Activated naive CD4-positive, alpha-beta T cell treated with anti-CD3 and anti-CD28 coated beads, Interleukin-2, amount 50 U/mL, for 24 hours (primary cell): ENCODE results near the gene NR4A2.

Experiments used
- H3K27ac Mint-ChIP-seq: one replicate; pipeline ENCODE4 v1.8.0; 2021; ENCODE audit warnings: mild to moderate bottlenecking, mixed read lengths
- H3K27me3 Mint-ChIP-seq: one replicate; pipeline ENCODE4 v1.8.0; 2021; ENCODE audit warnings: mixed read lengths
- H3K36me3 Mint-ChIP-seq: one replicate; pipeline ENCODE4 v1.8.0; 2021; ENCODE audit warnings: mixed read lengths
- H3K4me1 Mint-ChIP-seq: one replicate; pipeline ENCODE4 v1.8.0; 2021; ENCODE audit warnings: mixed read lengths
- H3K4me3 Mint-ChIP-seq: one replicate; pipeline ENCODE4 v1.8.0; 2021; ENCODE audit warnings: mild to moderate bottlenecking, mixed read lengths
- H3K9me3 Mint-ChIP-seq: one replicate; pipeline ENCODE4 v1.8.0; 2021; ENCODE audit warnings: mixed read lengths

Gene NR4A2

DNA sequence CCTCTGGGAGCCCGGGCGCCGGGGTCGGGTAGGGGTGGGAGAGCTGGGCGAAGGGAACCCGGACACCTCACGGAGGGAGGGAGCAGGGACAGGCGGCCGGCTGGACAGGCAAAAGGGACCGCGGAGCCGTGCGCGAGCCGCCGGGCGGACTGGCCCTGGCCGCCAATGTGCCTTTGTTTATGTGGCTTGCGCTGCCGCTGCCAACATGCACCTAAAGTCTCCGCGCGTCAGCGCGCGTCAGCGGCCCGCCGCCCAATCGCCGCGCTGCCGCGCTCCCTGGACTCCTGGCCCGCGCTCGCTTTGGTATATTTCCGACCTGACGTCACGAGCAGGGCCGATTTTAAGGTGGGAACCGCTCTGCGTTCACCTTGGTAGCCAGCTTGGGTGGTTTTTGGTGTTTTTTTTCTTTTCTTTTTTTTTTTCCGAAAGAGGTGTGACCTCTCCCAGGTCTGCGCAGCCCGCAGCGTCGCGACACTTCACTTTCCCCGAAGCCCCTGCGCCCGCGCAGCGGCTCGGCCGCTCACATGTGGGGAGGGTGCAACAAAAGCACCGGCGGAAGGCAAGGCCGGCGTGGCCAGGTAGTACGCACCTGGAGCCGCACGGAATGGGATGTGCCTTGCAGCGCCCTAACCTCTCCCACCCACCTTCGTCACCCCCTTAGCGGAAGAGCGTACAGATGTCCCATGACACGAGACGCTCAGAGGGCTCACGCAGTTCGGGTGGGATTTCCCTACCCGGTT lies at the start of gene NR4A2:
NR4A2 (minus strand) TSS at position 188 of the 740 bp plus-strand sequence. CDS start 2,535 bp downstream, outside the sequence.
- H3K4me3 Mint-ChIP-seq: peak within 1 kb of the TSS; percentile 91
- peaks cover 2% of the 10 kb centered on the region for H3K27me3 Mint-ChIP-seq
- no peaks in the 10 kb centered on the region for H3K9me3 Mint-ChIP-seq
- peak within 1 kb of the TSS; percentile 98 for H3K27ac Mint-ChIP-seq
- H3K36me3 Mint-ChIP-seq: peaks cover 20% of the 10 kb centered on the region
- H3K4me1 Mint-ChIP-seq: peaks cover 46% of the 10 kb centered on the region

DNA sequence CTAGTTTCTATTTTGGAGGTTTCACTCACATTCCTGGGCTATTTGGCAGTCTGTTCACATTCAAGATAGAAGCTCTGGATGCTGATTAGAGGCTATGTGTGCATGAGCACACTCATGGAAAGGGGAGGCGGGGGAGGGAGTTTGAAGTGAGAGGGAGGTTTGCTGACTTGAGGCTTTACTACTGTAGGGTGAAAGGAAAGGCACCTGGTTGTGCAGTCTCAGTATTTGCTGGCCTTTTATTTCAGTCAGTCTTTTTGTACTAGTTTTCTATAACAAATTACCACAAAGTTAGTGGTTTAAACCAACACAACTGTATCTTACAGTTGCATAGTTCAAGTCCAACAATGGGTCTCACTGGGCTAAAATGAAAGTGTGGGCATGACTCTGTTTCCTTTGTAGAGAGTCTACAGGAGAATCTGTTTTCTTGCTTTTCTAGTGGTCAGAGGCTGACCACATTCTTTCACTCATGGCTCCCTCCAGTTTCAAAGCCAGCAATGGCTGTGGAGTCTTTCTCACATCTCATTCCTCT lies 47.7 kb upstream of the NR4A2 start:
- Mint-ChIP-seq H3K27ac (no peak overlapping the region), H3K27me3 (no peaks in the 10 kb centered on the region), H3K36me3 (no peaks in the 10 kb centered on the region), H3K4me3 (no peak overlapping the region), H3K9me3 (no peaks in the 10 kb centered on the region), H3K4me1 (peaks cover 26% of the 10 kb centered on the region)

DNA sequence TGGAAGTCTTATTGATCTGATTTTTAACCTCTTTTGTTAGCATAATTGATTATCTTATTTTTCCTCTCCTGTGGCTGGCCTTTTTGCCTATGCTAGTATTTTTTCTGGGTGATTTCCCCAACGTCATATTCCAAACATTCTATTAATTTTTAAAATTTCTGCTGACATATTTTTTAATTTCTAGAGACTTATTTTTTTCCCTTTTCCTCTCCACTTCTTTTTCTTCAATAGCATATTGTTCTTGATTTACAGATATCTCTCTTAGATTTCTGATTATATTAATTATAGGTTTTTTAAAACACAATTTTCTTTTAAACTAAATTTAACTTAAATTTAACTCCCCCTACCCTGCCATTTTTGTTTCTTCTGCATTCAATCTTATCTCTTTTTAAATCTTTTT lies 47.2 kb upstream of the NR4A2 start:
- no peak overlapping the region for H3K4me3 Mint-ChIP-seq

GRCh38 chr2:156379071-156379470 lies 46.5 kb upstream of the NR4A2 start:
- no peaks in the 10 kb centered on the region for H3K9me3 Mint-ChIP-seq
- H3K27me3 Mint-ChIP-seq: no peaks in the 10 kb centered on the region
- H3K27ac Mint-ChIP-seq: no peak overlapping the region
- H3K4me3 Mint-ChIP-seq: no peak overlapping the region
- peaks cover 19% of the 10 kb centered on the region for H3K4me1 Mint-ChIP-seq
- peaks cover under 1% of the 10 kb centered on the region for H3K36me3 Mint-ChIP-seq

More for the DNA sequence above, 47.2 kb upstream of the NR4A2 start:
- Mint-ChIP-seq H3K4me1 (peaks cover 21% of the 10 kb centered on the region), H3K27ac (no peak overlapping the region), H3K27me3 (no peaks in the 10 kb centered on the region), H3K9me3 (no peaks in the 10 kb centered on the region), H3K36me3 (no peaks in the 10 kb centered on the region)

DNA sequence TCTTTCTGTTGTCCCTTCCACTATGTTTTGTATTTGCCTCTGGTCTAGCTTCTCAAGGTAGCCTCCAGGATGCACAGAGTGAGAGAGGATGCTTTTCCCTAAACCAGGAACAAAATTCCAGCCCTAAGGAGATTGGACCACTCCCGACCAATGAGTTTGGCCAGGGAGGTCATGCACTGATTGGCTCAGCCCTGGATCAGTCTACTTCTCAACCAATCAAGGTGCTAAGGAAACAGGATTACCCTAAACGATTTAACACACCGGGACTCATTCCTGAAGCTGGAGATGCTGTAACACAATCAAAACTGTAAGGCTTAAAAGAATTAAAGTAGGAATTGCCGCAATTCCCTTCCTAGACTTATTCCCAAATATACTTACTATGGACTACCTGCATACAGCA lies 34.2 kb upstream of the NR4A2 start:
- Mint-ChIP-seq H3K36me3 (peaks cover 2% of the 10 kb centered on the region), H3K27ac (no peak overlapping the region), H3K9me3 (no peaks in the 10 kb centered on the region), H3K4me3 (no peak overlapping the region), H3K4me1 (no peaks in the 10 kb centered on the region), H3K27me3 (no peaks in the 10 kb centered on the region)

- Mint-ChIP-seq H3K9me3 (no peaks in the 10 kb centered on the region), H3K27me3 (no peaks in the 10 kb centered on the region), H3K27ac (no peak overlapping the region), H3K4me1 (no peaks in the 10 kb centered on the region), H3K4me3 (no peak overlapping the region), H3K36me3 (peaks cover 2% of the 10 kb centered on the region)
Observed at GRCh38 chr2:156363141-156363540, 30.6 kb upstream of the NR4A2 start.

GRCh38 chr2:156356014-156356754 lies 23.7 kb upstream of the NR4A2 start:
- H3K36me3 Mint-ChIP-seq: no peaks in the 10 kb centered on the region
- no peak overlapping the region for H3K27ac Mint-ChIP-seq
- no peak overlapping the region for H3K4me3 Mint-ChIP-seq
- no peaks in the 10 kb centered on the region for H3K4me1 Mint-ChIP-seq
- H3K9me3 Mint-ChIP-seq: no peaks in the 10 kb centered on the region
- H3K27me3 Mint-ChIP-seq: no peaks in the 10 kb centered on the region

GRCh38 chr2:156352911-156353310 lies 20.4 kb upstream of the NR4A2 start:
- H3K4me3 Mint-ChIP-seq: no peak overlapping the region

GRCh38 chr2:156350374-156351142 lies 18.0 kb upstream of the NR4A2 start:
- Mint-ChIP-seq H3K4me1 (peaks cover 12% of the 10 kb centered on the region), H3K27me3 (no peaks in the 10 kb centered on the region), H3K27ac (no peak overlapping the region), H3K4me3 (no peak overlapping the region), H3K36me3 (no peaks in the 10 kb centered on the region), H3K9me3 (no peaks in the 10 kb centered on the region)

More at GRCh38 chr2:156352911-156353310, 20.4 kb upstream of the NR4A2 start:
- no peaks in the 10 kb centered on the region for H3K27me3 Mint-ChIP-seq
- no peaks in the 10 kb centered on the region for H3K36me3 Mint-ChIP-seq
- no peaks in the 10 kb centered on the region for H3K4me1 Mint-ChIP-seq
- H3K27ac Mint-ChIP-seq: no peak overlapping the region
- H3K9me3 Mint-ChIP-seq: no peaks in the 10 kb centered on the region

- Mint-ChIP-seq H3K36me3 (no peaks in the 10 kb centered on the region), H3K9me3 (no peaks in the 10 kb centered on the region), H3K27me3 (no peaks in the 10 kb centered on the region), H3K27ac (no peak overlapping the region), H3K4me3 (no peak overlapping the region), H3K4me1 (peaks cover 18% of the 10 kb centered on the region)
Observed at GRCh38 chr2:156349605-156350004, 17.1 kb upstream of the NR4A2 start.

DNA sequence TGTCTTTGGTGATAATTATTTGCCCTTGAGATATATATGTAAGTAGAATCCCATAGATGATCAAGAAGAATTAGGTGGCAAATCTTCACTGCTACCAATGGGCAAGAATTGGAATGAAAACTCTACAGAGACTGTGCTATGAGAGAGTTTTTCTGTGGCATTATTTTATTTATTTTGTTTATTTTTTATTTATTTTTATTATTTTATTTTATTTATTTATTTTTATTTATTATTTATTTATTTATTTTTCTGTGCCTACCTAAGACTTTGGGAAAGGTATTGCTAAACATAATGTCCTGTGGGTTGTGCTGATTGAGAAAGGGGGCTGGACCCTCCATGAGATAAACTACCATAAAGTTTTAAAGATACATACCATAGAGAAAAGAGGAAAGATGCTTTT lies 16.6 kb upstream of the NR4A2 start:
- Mint-ChIP-seq H3K4me1 (peaks cover 23% of the 10 kb centered on the region), H3K36me3 (no peaks in the 10 kb centered on the region), H3K27ac (no peak overlapping the region), H3K27me3 (no peaks in the 10 kb centered on the region), H3K9me3 (no peaks in the 10 kb centered on the region), H3K4me3 (no peak overlapping the region)

DNA sequence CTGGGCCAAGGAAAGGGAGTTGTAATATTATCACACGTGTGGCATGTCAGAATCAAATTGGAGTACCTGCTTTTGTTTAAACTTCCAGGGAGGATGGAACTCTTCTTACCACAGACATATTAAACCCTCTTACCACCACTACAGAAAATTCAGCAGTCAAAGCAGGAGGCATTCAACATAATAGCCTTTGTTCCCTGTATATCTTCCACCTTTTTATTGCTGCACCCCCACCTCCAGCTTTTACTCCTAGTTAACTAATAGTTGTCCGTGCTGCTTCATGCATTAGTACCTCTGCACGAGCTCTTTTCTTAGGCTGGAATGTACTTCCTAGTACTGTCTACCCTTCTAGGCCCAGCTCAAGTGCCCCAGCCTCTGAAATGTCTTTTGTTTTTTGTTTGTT lies 14.9 kb upstream of the NR4A2 start:
- no peaks in the 10 kb centered on the region for H3K9me3 Mint-ChIP-seq
- H3K27me3 Mint-ChIP-seq: no peaks in the 10 kb centered on the region
- no peak overlapping the region for H3K4me3 Mint-ChIP-seq
- H3K27ac Mint-ChIP-seq: peak overlapping the region; percentile 48
- no peaks in the 10 kb centered on the region for H3K36me3 Mint-ChIP-seq
- peaks cover 37% of the 10 kb centered on the region for H3K4me1 Mint-ChIP-seq

GRCh38 chr2:156346731-156347130 lies 14.2 kb upstream of the NR4A2 start:
- peak overlapping the region; percentile 11 for H3K27ac Mint-ChIP-seq
- H3K9me3 Mint-ChIP-seq: no peaks in the 10 kb centered on the region
- no peaks in the 10 kb centered on the region for H3K27me3 Mint-ChIP-seq
- peaks cover 37% of the 10 kb centered on the region for H3K4me1 Mint-ChIP-seq
- no peaks in the 10 kb centered on the region for H3K36me3 Mint-ChIP-seq
- H3K4me3 Mint-ChIP-seq: no peak overlapping the region

DNA sequence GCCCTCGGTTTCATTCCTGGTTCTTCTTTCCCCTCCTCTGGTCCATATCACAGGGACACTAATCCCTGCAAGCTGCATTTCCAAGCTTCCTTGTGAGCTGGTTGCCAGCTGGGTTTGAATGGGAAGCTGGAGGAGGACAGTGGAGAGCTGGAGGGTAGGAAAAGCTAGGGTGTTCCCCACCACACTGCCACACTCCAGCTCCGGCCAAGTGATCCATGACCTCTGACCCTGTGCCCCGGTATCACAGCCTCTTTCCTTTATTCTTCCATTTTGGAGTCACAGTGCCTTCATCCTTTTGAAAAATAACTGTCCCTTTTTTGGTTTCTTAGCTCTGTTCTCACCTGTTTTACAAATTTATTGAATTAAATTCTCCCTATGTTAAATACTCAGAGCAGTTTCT lies 13.1 kb upstream of the NR4A2 start:
- H3K36me3 Mint-ChIP-seq: no peaks in the 10 kb centered on the region
- no peaks in the 10 kb centered on the region for H3K9me3 Mint-ChIP-seq
- H3K27ac Mint-ChIP-seq: peak overlapping the region; percentile 81
- no peaks in the 10 kb centered on the region for H3K27me3 Mint-ChIP-seq
- peaks cover 38% of the 10 kb centered on the region for H3K4me1 Mint-ChIP-seq
- H3K4me3 Mint-ChIP-seq: no peak overlapping the region

GRCh38 chr2:156343940-156344301 lies 11.4 kb upstream of the NR4A2 start:
- no peaks in the 10 kb centered on the region for H3K9me3 Mint-ChIP-seq
- H3K4me3 Mint-ChIP-seq: no peak overlapping the region
- peak overlapping the region; percentile 95 for H3K27ac Mint-ChIP-seq

More at GRCh38 chr2:156343940-156344301, 11.4 kb upstream of the NR4A2 start:
- no peaks in the 10 kb centered on the region for H3K36me3 Mint-ChIP-seq
- H3K27me3 Mint-ChIP-seq: no peaks in the 10 kb centered on the region
- H3K4me1 Mint-ChIP-seq: peaks cover 55% of the 10 kb centered on the region
